GM21723 (cell line): Measurements from ENCODE around the gene SFMBT2.
"Not testable (repeated sequence)": the region's sequence is repeated elsewhere in the genome, so short reads cannot be mapped to it uniquely, and the experiment has no call there.

Experiments
- ATAC-seq: cut with Tn5 transposase; IDR thresholded peaks from one replicate; pipeline ENCODE4 v1.9.1; 2021; ENCODE audit warnings: mild to moderate bottlenecking, moderate library complexity; ENCODE audit not compliant: unreplicated experiment

The SFMBT2 gene

DNA sequence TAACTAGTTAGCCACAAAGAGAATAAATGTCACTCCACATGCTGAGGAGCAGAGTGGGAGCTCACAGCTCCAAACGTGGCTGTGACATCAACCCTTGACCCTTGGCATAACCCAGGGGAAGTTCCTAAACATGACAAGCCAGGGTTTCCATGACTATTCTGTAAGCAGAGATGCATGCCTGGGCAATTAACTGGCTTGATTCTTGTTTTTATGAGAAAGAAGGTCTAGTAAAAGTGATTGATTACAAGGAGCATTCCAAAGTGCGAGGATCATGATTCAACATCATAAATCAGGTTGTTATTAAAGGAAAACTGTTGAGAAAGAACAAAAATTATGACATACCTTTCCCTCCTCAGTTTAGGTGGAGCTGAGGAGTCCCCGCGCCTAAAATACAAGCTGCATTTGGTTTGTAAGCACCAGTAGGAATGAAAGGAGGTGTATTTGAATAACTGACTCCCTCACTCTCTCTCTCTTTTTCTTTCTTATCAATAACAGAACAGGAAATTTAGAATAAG lies 108.4 kb downstream of the SFMBT2 start:
- ATAC-seq, result no peak

DNA sequence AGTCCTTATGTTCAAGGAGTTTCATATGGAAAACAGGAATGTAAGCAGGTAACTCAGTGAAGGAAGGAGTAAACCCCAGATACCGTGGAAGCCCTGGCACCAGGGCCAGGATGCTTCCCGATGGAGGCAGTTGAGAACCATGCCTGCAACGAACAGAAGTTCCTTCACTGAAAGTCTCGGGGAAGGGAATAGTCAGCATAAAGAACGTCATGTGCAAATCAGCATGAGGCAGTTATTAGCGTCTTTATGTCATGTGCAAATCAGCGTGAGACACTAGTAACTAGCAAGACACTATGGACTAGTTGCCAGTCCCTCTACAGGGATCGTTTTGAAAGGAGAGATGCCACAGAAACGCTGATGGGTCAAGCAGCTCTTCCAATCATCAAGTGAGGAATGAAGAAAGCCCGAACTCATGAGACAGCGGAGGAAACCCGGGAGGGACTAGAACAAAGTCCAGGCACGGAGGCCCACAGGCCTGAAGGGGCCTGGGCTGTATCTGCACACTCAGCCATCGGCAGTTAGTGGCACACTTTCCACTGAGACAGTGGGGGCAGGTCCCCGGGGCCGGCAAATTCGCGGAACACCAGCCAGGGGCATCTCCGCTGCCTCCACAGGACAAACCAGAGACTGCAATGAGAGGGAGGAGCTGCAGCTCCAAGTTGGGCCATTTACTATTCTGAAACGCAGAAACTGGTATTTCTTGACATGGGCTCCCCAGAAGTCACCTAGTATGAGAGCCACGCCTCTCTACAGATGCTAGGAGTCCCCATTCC lies 109.6 kb downstream of the SFMBT2 start:
- ATAC-seq, result no peak

DNA sequence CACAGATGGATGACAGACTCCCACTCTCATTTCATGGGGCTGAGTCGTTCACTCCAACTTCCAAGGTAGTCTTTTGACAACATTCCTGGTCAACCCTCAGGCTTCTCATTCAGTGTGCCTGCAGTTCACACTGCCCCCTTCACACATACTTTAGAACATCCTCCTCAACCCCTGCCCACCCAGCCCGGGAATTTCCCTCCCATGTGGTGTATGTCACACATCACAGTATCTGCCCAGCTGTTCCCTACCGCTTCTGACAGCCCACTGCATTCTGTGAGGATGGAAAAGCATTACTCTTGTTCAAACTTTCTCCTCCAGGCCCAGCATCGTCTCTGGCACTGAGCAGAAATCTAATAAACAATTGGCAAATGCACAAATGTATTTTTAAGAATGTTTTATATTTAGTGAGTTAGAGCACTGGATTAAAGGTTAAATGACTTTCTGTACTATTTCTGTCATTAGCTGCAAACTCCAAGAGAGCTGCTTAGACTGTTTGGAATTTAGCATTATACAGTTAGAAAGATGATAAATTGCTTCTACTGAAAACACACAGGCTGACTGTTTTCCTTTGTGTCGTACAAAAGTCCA lies 110.4 kb downstream of the SFMBT2 start:
- ATAC-seq, result no peak

DNA sequence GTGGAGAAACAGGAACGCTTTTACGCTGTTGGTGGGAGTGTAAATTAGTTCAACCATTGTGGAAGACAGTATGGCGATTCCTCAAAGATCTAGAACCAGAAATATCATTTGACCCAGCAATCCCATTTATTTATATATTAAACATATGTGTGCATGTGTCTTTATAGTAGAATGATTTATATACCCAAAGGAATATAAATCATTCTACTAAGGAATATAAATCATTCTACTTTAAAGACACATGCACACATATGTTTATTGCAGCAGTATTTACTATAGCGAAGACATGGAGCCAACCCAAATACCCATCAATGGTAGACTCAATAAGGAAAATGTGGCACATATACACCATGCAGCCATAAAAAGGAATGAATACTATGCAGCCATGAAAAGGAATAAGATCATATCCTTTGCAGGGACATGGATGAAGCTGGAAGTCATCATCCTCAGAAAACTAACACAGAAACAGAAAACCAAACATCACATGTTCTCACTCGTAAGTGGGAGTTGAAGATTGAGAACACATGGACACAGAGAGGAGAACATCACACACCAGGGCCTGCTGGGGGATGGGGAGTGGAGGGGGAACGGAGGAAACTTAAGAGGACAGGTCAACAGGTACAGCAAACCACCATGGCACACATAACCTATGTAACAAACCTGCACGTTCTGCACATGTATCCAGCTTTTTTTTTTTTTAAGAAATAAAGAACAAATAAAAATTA lies 111.1 kb downstream of the SFMBT2 start:
- not testable (repeated sequence) for ATAC-seq

DNA sequence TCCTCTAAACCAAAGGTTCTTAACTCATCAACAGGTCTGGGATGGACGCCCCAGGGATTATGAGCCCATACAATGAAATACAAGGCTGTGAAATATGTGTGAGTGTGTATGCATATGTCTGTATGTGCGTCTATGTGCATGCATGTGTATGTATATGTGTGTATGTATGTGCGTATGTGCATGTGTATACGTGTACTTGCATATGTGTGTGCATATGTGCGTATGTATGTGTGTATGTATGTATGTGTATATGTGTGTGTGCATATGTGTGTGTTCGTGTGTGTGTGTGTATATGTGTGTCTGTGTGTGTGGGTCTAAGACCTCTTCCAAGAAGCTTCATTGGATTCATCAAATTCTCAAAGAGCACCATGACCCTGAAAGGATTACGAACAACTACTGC lies 112.3 kb downstream of the SFMBT2 start:
- no peak for ATAC-seq

DNA sequence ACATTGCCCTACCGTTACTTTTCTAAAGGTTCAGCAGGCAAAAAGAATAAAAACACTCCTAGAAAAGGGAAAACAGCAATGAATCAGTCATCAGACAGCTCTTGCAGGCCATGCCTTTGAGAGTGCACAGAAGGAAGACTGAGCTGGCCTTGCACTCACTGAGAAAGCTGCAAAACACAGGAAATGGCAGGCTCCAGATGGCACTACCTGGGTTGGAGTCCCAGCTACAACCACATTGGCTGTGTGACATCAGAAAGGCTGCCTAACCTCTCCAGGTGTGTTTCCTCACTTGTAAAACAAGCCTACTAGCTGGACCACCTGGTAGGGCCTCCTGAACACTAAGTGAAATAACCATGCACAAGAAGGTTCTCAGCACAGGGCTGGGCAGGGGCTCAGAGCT lies 113.7 kb downstream of the SFMBT2 start:
- ATAC-seq, result no peak

DNA sequence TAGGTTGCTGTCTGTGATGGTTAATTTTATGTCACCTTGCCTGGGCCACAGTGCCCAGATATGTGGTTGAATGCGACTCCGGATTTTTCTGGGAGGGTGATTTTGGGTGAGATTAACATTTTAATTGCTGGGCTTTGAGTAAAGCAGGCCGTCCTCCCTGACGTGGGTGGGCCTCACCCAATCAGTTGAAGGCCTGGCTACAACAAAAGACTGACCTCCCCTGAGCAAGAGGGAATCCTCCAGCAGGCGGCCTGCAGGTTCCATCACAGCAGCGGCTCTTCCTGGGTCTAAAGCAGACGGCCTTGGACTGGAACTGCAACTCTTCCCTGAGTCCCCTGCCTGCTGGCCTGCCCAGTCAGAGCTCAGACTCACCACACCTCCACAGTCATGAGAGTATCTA lies 114.2 kb downstream of the SFMBT2 start:
- ATAC-seq, result no peak

DNA sequence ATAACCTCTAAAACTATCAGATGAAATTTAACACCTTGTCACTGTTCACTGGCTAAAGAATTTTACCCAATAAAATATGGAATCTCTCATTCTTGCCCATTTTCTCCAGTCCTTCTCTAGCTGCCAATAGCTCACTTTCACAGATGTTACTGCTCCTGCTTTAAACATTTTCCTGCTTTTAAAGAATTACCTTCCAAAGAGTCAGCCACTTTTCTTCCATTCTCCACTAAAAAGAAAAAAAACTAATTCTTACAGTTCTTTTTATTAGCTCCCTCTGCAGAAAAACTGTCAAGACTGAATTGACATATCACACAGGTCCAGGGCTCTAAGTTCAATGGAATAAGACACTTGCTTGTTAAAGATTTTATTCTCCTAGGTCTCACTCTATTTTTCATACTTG lies 114.8 kb downstream of the SFMBT2 start:
- no peak for ATAC-seq

DNA sequence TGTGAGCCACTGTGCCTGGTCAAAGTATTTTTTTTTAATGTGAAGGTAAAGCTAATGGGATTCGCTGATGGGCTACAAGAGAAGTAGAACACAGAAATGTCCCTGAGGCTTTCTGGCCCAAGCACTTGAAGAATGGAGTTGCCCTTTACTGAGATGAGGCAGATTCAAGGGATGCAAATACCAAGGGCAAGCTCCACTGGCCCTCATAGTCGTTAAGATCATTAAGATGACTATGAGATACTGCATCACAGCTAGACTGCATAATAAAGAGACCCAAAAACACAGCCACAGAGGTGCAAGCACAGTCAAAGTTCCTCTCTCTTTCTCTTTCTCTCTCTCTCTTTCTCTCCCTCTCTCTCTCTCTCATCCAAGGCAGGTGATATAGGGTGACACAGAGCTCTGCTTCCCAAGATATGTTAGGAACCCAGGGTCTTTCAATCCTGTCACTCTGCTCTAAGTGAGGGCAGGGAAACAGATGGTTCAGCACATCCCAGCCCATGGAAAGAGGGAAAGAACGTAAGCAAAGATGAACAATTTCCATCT lies 117.4 kb downstream of the SFMBT2 start:
- no peak for ATAC-seq

DNA sequence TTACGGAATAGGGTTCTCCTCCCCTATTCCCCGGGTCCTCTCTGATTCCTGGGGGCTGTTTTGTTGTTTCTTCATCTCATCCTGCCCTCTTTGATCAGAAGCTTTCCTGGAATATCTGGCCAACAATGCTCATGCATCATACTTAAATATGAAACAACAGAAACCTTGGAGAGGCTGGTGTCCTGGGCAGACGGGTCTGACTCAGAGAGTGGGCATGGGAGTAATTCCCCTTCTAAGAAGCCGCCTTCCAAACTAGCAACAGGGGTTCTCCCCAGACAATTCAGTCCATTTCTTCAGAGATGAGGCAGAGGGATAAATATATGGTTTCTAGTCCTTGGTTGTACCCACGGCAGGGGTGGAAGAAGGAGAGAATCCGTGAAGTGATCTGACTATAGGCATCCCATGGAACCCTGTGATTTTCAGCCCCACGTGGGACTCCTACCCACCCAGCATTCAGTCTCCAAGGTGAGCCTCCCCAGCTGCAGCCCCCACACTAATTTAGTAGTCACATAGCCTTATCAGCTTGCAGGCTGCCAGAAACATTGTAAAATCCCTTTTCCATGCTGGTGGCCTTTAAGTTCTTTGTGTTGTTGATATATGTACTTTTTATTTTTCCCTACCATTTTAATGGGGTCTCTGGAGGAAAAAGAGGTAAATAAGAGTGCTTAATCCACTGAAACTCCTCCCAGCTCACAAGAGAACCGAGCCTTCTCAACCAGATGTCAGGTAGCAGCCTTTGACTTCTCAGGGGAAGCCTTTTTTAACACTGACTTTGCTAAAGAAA lies 119.2 kb downstream of the SFMBT2 start:
- ATAC-seq, result no peak

DNA sequence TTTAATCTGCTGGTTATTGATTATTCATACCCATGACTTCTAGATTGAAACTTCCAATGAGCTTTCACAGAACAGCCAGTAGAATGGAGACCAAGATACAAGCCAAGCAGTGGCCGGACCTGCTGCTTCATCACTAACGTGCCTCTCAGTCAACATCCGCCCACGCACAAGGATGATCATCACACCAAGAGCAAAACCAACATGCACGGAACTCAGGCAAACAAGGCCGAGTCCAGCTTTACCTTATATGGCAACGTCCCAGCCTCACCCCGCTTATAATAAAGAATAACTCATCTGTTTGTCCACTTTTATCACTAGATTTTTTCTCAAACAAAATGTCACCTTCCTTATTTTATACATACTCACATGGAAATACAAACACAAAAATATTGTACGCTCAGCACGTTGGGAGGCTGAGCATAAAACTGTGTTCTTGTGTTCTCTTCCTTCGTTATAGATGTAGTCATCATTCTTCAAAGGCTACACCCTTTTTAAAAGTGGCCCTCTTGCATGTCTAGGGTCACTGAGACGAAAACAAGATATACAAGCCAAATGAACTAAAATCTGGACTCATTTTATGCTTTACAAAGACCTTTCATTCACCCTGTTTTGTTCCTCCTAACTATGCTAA lies 122.7 kb downstream of the SFMBT2 start:
- no peak for ATAC-seq

DNA sequence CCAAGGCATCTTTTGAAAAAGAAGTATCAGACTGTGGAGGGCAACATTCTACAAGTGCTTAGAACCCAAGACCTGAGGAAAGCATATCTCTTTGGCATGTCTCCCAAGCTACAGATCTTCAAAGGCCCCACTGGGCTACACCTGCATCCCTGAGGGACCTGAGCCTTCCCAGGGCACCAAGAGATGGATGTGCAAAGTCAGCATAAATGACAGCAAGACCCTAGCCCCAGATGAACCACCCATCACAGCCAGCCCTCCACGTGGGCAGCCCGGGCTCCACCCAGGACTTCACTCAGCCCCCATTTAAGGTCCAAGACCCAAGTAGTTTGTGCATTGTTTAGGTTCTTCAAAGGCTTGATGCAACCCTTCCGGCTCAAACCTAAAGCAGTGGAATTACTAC lies 123.5 kb downstream of the SFMBT2 start:
- no peak for ATAC-seq

DNA sequence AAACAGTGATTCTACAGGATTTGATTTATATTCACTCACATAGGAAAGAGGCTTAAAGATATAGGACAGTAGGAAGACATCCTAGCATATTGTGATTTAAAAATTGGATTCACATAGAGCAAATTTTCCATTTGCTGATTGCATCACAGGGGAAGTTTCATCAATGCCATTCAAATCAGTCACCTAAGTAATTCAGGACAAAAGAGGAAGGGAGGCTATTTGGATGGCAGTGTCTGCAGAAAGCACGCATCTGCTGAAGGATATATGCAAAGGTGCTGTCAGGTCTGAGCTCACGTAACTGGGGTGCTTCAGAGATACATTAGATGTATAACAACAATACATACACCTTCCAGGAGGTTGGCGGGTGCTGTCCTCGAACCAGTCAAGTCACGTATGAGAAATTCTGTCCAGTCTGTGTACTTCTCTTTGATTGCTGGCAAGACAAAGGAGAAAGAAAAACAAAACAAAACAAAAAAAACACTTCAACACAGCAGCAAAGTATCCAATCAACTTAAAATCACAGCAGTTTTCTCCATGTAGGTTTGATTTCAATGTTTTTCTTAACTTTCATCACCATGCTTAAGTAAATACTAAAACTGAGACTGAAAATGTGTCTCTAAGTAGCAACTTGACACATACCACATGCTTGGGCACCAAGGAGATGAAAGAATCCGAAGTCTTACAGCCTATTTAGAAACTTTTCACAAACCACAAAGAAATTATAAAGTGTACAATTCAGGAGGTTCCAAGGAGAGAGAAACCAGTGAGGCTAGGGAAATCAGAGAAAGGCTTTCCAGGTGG lies 125.1 kb downstream of the SFMBT2 start:
- ATAC-seq, result no peak

DNA sequence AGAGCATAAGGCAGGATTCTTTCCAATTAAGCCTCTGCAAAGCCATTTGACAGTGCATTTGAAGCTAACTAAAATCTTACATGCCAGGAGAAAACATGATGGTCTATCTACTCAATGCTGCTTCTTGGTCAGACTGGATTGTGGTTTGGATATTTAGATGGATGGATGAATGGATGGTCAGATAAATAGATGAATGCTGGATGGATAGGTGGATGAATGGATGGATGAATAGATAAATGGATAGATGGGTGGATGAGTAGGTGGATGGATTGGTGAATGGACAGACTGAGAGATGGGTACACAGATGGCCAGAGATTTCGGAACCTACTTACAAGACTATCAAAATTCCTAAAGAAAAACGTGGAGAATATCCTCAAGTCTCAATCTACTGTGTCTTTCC lies 127.6 kb downstream of the SFMBT2 start:
- no peak for ATAC-seq

DNA sequence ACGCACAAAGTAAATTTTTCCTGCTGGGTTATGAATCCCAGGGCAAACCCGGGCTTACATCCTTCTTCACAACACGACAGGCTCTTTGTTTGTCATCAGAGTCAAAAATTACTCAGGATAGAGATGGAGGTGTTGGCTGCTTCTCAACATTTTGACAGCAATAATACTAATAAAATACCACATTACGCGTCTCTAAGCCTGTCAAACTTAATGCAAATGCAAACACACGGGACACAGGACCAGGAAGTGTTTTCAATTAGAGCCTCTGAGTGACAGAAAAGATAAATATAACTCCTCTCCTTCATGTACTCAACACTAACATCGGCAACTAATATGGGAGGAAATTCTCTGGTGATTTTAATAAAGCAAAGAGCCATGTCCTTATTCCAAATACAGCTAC lies 128.4 kb downstream of the SFMBT2 start:
- no peak for ATAC-seq

DNA sequence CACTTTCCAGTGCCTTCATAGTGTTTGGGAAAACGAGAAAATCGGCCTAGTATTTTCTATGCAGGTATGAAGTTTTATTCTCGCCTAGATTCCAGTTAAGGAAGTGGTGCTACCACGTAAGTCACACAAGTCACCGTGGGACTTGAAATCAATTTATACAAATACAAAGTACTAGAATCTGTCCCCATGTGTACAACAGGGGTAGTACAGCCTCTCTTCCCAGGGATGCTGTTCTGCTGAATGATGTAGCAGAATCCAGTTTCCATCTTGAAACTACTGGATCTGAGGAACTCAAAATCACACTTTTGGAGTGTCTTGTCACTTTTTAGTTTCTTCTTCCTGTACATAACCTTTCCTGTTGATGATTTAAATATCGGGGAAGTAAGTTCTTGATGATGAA lies 129.4 kb downstream of the SFMBT2 start:
- no peak for ATAC-seq

DNA sequence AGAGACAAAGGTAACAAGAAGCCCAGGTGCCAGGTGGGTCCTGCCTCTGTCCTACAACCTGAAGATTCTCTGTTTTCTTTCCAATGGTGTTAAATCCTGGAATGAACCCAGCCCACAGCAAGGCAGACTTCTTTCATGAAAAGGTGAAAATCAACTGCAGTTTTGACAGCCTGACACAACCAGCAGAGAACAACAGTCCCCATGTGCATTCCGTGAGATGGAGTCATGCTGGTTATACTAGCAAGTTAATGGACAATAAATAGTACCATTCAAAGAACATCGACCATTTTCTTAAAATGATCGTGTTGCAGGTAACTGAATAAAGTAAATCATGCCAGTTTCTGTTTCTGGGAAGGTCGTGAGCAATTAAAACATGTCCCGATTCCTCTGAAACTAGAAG lies 131.5 kb downstream of the SFMBT2 start:
- ATAC-seq, result no peak

DNA sequence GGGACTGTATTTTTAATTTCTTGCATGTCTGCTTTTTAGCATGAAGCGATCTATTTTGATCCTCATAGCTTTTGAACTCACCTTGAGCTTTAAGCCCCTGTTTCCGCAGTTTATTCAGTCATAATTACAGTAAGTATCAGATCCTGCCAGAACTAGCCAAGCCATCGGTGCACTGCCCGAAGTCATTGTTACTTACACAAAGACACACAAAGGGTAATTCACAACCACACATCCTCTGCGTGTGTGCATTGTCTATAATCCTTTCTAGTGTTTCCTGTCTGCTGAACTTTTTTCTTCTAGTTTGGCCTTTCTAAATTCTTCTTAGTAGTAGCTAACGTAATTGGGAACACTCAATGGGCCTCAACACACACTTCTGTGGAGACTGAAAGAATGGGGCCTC lies 133.0 kb downstream of the SFMBT2 start:
- no peak for ATAC-seq

DNA sequence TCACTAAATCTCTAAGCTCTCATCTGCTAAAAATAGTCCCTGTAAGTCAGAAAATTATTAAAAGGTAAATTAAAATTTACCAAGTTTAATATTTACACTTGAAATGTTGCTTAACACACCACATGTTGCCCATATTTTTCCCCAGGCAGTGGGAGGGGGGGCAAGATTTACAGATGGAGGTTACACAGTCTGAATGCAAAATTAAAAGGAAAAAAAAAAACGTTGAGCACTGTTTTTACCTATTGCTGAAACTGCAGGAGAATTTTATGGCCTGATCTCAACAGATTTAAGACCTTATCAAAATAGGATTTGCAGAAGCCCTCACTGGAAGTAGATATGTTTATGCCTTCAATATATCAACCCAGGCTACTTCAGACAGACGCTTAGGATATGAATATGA lies 133.4 kb downstream of the SFMBT2 start:
- no peak for ATAC-seq
